CD14-positive monocyte (primary cell): ENCODE data around the gene TMPRSS2. TPM values are rescaled to one million over a fixed set of nuclear protein-coding genes. Genes with fewer than 3 reads are reported as not detected.

Source experiments
- DNase-seq, 3 donors: peaks; one replicate each; pipeline ENCODE4 v3.0.0-alpha.2; 2011 to 2022
- H2AFZ ChIP-seq: 2 replicates; pipeline ENCODE4 v1.6.0; 2012; ENCODE audit warnings: mild to moderate bottlenecking, low read depth, low read length, inconsistent platforms; ENCODE audit not compliant: insufficient read depth, poor library complexity, severe bottlenecking
- H3K27ac ChIP-seq, 2 donors: 1 replicate in 1 of 2; 2 replicates in 1 of 2; pipeline ENCODE4 v1.5.1; 2012 to 2013; ENCODE audit warnings: low read length in 2 of 2, control low read depth in 1 of 2, inconsistent platforms in 1 of 2, low read depth in 1 of 2, mild to moderate bottlenecking in 1 of 2
- H3K27me3 ChIP-seq, 2 donors: one replicate each; pipeline versions ENCODE4 v1.6.0 to v1.6.1; 2011 to 2013; ENCODE audit warnings: low read length in 2 of 2; ENCODE audit not compliant: control insufficient read depth in 2 of 2, insufficient read depth in 2 of 2
- H3K36me3 ChIP-seq, 2 donors: replicated peaks in 1 of 2; 1 replicate in 1 of 2; 2 replicates in 1 of 2; pipeline versions ENCODE4 v1.5.1 to v1.6.1; 2012 to 2013; ENCODE audit warnings: low read length in 2 of 2, control low read depth in 1 of 2, inconsistent platforms in 1 of 2, mild to moderate bottlenecking in 1 of 2; ENCODE audit not compliant: insufficient read depth in 2 of 2, control insufficient read depth in 1 of 2
- H3K4me1 ChIP-seq, 2 donors: 1 replicate in 1 of 2; 2 replicates in 1 of 2; pipeline versions ENCODE4 v1.5.1 to v1.6.1; 2012 to 2013; ENCODE audit warnings: low read length in 2 of 2, control low read depth in 1 of 2, inconsistent platforms in 1 of 2, mild to moderate bottlenecking in 1 of 2, moderate library complexity in 1 of 2; ENCODE audit not compliant: insufficient read depth in 2 of 2, control insufficient read depth in 1 of 2
- H3K4me2 ChIP-seq: replicated peaks from 2 replicates; pipeline ENCODE3; 2012; ENCODE audit warnings: low read length, moderate library complexity, mild to moderate bottlenecking; ENCODE audit not compliant: poor library complexity, severe bottlenecking; ENCODE audit errors: extremely low read depth
- H3K4me3 ChIP-seq, 3 experiments: fragments of 200-600 bp in 1 of 3; sonication (generic) in 1 of 3; replicated peaks in 1 of 3; 1 replicate in 2 of 3; 2 replicates in 1 of 3; pipeline ENCODE4 v1.5.1; 2011 to 2013; ENCODE audit warnings: low read length in 3 of 3, mild to moderate bottlenecking in 3 of 3, control low read depth in 2 of 3, low read depth in 2 of 3, inconsistent platforms in 1 of 3, moderate library complexity in 1 of 3
- H3K79me2 ChIP-seq: 2 replicates; pipeline ENCODE4 v1.6.0; 2012; ENCODE audit warnings: mild to moderate bottlenecking, control low read depth, inconsistent platforms, low read length, moderate library complexity; ENCODE audit not compliant: insufficient read depth
- H3K9ac ChIP-seq: 2 replicates; pipeline ENCODE4 v1.6.0; 2017; ENCODE audit warnings: low read length, mild to moderate bottlenecking; ENCODE audit not compliant: insufficient read depth, poor library complexity, severe bottlenecking
- H3K9me3 ChIP-seq, 2 donors: replicated peaks in 1 of 2; 1 replicate in 1 of 2; 2 replicates in 1 of 2; pipeline versions ENCODE4 v1.5.1 to v1.6.1; 2012 to 2013; ENCODE audit warnings: low read length in 2 of 2, control low read depth in 1 of 2; ENCODE audit not compliant: control insufficient read depth in 1 of 2, insufficient read depth in 1 of 2
- H4K20me1 ChIP-seq: 2 replicates; pipeline ENCODE4 v1.6.0; 2012; ENCODE audit warnings: mild to moderate bottlenecking, low read length, control low read depth, moderate library complexity; ENCODE audit not compliant: insufficient read depth
- H3K27ac Mint-ChIP-seq, 7 donors: one replicate each; pipeline ENCODE4 v1.8.0; 2020; ENCODE audit warnings: mild to moderate bottlenecking in 7 of 7, mixed read lengths in 7 of 7, moderate library complexity in 6 of 7, inconsistent platforms in 2 of 7
- H3K27me3 Mint-ChIP-seq, 3 donors: one replicate each; pipeline ENCODE4 v1.8.0; 2021 to 2022; ENCODE audit warnings: low read depth in 3 of 3, mild to moderate bottlenecking in 3 of 3, mixed read lengths in 3 of 3, moderate library complexity in 3 of 3, inconsistent platforms in 1 of 3
- H3K36me3 Mint-ChIP-seq, 2 donors: one replicate each; pipeline ENCODE4 v1.8.0; 2020; ENCODE audit warnings: mixed read lengths in 2 of 2, inconsistent platforms in 1 of 2, mild to moderate bottlenecking in 1 of 2
- H3K4me1 Mint-ChIP-seq: one replicate; pipeline ENCODE4 v1.8.0; 2020; ENCODE audit warnings: mild to moderate bottlenecking, mixed read lengths
- H3K4me3 Mint-ChIP-seq, 2 donors: one replicate each; pipeline ENCODE4 v1.8.0; 2020; ENCODE audit warnings: mild to moderate bottlenecking in 2 of 2, mixed read lengths in 2 of 2, moderate library complexity in 1 of 2
- H3K9me3 Mint-ChIP-seq, 7 donors: one replicate each; pipeline ENCODE4 v1.8.0; 2020 to 2022; ENCODE audit warnings: mixed read lengths in 7 of 7, mild to moderate bottlenecking in 6 of 7, moderate library complexity in 6 of 7, inconsistent platforms in 2 of 7
- CTCF ChIP-seq: fragments of 200-600 bp; IDR thresholded peaks from one replicate; pipeline ENCODE4 v1.8.0; 2022; ENCODE audit warnings: antibody characterized with exemption, mild to moderate bottlenecking
- WGBS: methylation state at CpG from one replicate; pipeline ENCODE4 v1.1.5; 2013; ENCODE audit warnings: missing lambda C conversion rate; ENCODE audit not compliant: insufficient coverage; 5-methylcytosine and 5-hydroxymethylcytosine counted together
- intact Hi-C, 2 donors: fragments of 100-400 bp; cut with micrococcal nuclease; formaldehyde crosslinking; loops; one replicate each; pipeline versions ENCODE4 v1.15.0 to v1.15.1; 2023
- polyA plus RNA-seq, 3 donors: library from polyadenylated mRNA; depleted of rRNA in 1 of 3; unstranded in 2 of 3; stranded (reverse) in 1 of 3; fragments of 300-500 nt in 2 of 3; fragments of >200 nt in 1 of 3; fragmentation: Illumina TruSeq in 2 of 3; gene quantifications; 1 replicate in 2 of 3; 2 replicates in 1 of 3; pipeline ENCODE4 v1.2.3, GENCODE V29; 2012 to 2021

Gene TMPRSS2
- polyA plus RNA-seq, 3 donors, result not detected

GRCh38 chr21:41480086-41480690 is 27.8 kb downstream of the TMPRSS2 start:
- H3K4me1 Mint-ChIP-seq, result no peaks in the 10 kb centered on the region
- Histone ChIP-seq H3K9me3 (no peaks in the 10 kb centered on the region), H3K4me2 (no peak overlapping the region), H3K9ac (no peak overlapping the region), H3K36me3 (no peaks in the 10 kb centered on the region), H4K20me1 (no peaks in the 10 kb centered on the region), H3K4me3 (no peak overlapping the region), H3K27me3 (no peaks in the 10 kb centered on the region), H3K4me1 (no peaks in the 10 kb centered on the region), H3K79me2 (no peaks in the 10 kb centered on the region), H3K27ac (no peak overlapping the region), H2AFZ (no peak overlapping the region)
- DNase-seq, result no peak
- H3K4me3 Mint-ChIP-seq, result no peak overlapping the region
- H3K27ac Mint-ChIP-seq, result no peak overlapping the region
- 90% methylated on average over 9 of the region's 17 CpGs for WGBS
- H3K9me3 Mint-ChIP-seq, result no peaks in the 10 kb centered on the region
- H3K27me3 Mint-ChIP-seq, result peaks cover 10 to 14% (median 12%) of the 10 kb centered on the region in 3 donors
- intact Hi-C loops, result no loop called here
- TF ChIP-seq CTCF, result no peak
- no peaks in the 10 kb centered on the region for H3K36me3 Mint-ChIP-seq

- Mint-ChIP-seq H3K27ac (no peak overlapping the region), H3K4me1 (no peaks in the 10 kb centered on the region), H3K36me3 (no peaks in the 10 kb centered on the region), H3K27me3 (peaks cover 10 to 12% (median 12%) of the 10 kb centered on the region in 3 donors), H3K9me3 (no peaks in the 10 kb centered on the region), H3K4me3 (no peak overlapping the region)
- no peak for DNase-seq
- no peaks in the 10 kb centered on the region for H3K27me3 ChIP-seq
- no peaks in the 10 kb centered on the region for H4K20me1 ChIP-seq
- intact Hi-C loops, result no loop called here
- no peaks in the 10 kb centered on the region for H3K4me1 ChIP-seq
- no peak overlapping the region for H2AFZ ChIP-seq
- H3K79me2 ChIP-seq, result no peaks in the 10 kb centered on the region
- WGBS, result 76% methylated on average over 4 of the region's 8 CpGs
- no peak overlapping the region for H3K4me2 ChIP-seq
- no peak overlapping the region for H3K4me3 ChIP-seq
- no peaks in the 10 kb centered on the region for H3K9me3 ChIP-seq
- H3K36me3 ChIP-seq, result no peaks in the 10 kb centered on the region
- TF ChIP-seq CTCF, result no peak
- no peak overlapping the region for H3K27ac ChIP-seq
- no peak overlapping the region for H3K9ac ChIP-seq
These were observed 28.3 kb downstream of the TMPRSS2 start for GRCh38 chr21:41479686-41480085.
